HepG2 (cell line): Measurements from ENCODE around the gene NBEA.

Experiments
- ASH2L ChIP-seq: fragments of 300-600, 200-600 bp; sonication (generic); IDR thresholded peaks from 2 replicates; pipeline ENCODE4 v1.7.0; 2017; ENCODE audit warnings: low read depth, mild to moderate bottlenecking, moderate library complexity, mixed read lengths, low read length; ENCODE audit not compliant: insufficient read length
- ELF1 ChIP-seq: sonication (generic); formaldehyde crosslinking; IDR thresholded peaks from 2 replicates; pipeline ENCODE4 v1.4.0; 2020; ENCODE audit warnings: missing genetic modification reagents
- NCOR1 ChIP-seq: fragments of 200-600 bp; sonication (generic); IDR thresholded peaks from 2 replicates; pipeline ENCODE4 v1.7.0; 2017; ENCODE audit warnings: antibody characterized with exemption, low read length, borderline replicate concordance
- POLR2A ChIP-seq, 2 experiments: IDR thresholded peaks; 2 replicates each; pipeline ENCODE4 v1.6.1; 2011; ENCODE audit warnings: low read depth in 2 of 2, low read length in 2 of 2, mild to moderate bottlenecking in 1 of 2, moderate library complexity in 1 of 2; ENCODE audit not compliant: insufficient read depth in 1 of 2
- STAT6 ChIP-seq: sonication (generic); formaldehyde crosslinking; IDR thresholded peaks from 2 replicates; pipeline ENCODE4 v1.4.0; 2020; ENCODE audit warnings: missing genetic modification reagents, mild to moderate bottlenecking, borderline replicate concordance
- TCF7 ChIP-seq: sonication (generic); IDR thresholded peaks from 2 replicates; pipeline ENCODE4 v1.6.1; 2016; ENCODE audit warnings: antibody characterized with exemption, low read depth
- TF ChIP-seq, protein P1 (sequence below): sonication (generic); formaldehyde crosslinking; IDR thresholded peaks from 2 replicates; pipeline ENCODE4 v1.5.0; 2020; ENCODE audit warnings: mild to moderate bottlenecking, missing genetic modification reagents, moderate library complexity
- TF ChIP-seq, protein P2 (sequence below): sonication (generic); formaldehyde crosslinking; IDR thresholded peaks from 2 replicates; pipeline ENCODE4 v1.5.1; 2020; ENCODE audit warnings: missing genetic modification reagents, mild to moderate bottlenecking, borderline replicate concordance
- TF ChIP-seq, protein P3 (sequence below): sonication (generic); formaldehyde crosslinking; IDR thresholded peaks from 2 replicates; pipeline ENCODE4 v1.8.1; 2022; ENCODE audit warnings: low read depth, mild to moderate bottlenecking, missing genetic modification reagents

DNA sequence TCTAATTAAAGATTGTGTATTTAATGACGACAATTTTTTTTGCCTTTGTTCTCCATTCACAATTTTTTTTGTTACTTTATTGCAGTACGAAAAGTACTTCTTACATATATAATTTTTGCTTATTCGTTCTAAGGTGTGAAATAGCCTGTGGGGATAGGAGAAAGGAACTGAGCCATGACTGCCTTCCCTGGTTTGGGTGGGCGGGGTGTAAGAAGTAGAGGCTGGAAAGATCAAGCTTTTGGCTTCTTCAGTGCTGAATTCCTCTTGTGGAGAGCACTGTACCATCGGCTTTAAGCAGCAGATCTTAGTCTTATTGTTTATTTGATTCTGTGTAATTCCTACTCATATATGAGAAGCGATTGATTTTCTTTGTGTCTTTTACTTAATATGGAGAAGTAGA is 115.8 kb downstream of the NBEA start:
- TF ChIP-seq, protein P1, sequence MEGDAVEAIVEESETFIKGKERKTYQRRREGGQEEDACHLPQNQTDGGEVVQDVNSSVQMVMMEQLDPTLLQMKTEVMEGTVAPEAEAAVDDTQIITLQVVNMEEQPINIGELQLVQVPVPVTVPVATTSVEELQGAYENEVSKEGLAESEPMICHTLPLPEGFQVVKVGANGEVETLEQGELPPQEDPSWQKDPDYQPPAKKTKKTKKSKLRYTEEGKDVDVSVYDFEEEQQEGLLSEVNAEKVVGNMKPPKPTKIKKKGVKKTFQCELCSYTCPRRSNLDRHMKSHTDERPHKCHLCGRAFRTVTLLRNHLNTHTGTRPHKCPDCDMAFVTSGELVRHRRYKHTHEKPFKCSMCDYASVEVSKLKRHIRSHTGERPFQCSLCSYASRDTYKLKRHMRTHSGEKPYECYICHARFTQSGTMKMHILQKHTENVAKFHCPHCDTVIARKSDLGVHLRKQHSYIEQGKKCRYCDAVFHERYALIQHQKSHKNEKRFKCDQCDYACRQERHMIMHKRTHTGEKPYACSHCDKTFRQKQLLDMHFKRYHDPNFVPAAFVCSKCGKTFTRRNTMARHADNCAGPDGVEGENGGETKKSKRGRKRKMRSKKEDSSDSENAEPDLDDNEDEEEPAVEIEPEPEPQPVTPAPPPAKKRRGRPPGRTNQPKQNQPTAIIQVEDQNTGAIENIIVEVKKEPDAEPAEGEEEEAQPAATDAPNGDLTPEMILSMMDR (CRISPR knock-in tag): no peak
- TF ChIP-seq POLR2A (IDR thresholded peaks at IDR 0.05; ENCODE audit: insufficient read depth in 1 of 2, low read depth in 2 of 2, low read length in 2 of 2) (no peak), ASH2L (no peak), TCF7 (no peak), ELF1 (CRISPR knock-in tag) (no peak), STAT6 (CRISPR knock-in tag) (no peak), NCOR1 (no peak)
- TF ChIP-seq, protein P2, sequence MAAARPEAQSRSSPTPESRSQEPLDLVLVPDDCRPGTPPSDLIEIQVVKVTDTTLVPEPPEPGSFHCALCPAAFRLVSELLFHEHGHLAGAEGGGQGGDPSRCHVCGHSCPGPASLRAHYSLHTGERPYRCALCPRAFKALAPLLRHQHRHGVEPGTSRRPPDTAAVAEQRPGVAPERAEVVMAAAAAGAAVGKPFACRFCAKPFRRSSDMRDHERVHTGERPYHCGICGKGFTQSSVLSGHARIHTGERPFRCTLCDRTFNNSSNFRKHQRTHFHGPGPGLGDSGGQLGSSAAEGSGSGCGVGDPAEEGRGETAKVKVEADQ: no peak
- TF ChIP-seq, protein P3, sequence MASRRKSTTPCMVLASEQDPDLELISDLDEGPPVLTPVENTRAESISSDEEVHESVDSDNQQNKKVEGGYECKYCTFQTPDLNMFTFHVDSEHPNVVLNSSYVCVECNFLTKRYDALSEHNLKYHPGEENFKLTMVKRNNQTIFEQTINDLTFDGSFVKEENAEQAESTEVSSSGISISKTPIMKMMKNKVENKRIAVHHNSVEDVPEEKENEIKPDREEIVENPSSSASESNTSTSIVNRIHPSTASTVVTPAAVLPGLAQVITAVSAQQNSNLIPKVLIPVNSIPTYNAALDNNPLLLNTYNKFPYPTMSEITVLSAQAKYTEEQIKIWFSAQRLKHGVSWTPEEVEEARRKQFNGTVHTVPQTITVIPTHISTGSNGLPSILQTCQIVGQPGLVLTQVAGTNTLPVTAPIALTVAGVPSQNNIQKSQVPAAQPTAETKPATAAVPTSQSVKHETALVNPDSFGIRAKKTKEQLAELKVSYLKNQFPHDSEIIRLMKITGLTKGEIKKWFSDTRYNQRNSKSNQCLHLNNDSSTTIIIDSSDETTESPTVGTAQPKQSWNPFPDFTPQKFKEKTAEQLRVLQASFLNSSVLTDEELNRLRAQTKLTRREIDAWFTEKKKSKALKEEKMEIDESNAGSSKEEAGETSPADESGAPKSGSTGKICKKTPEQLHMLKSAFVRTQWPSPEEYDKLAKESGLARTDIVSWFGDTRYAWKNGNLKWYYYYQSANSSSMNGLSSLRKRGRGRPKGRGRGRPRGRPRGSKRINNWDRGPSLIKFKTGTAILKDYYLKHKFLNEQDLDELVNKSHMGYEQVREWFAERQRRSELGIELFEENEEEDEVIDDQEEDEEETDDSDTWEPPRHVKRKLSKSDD: no peak
